PFSK-1 (cell line): ENCODE measurements around the gene MAP4K2.

Experiments
- FOXP2 ChIP-seq: optimal IDR thresholded peaks from 2 replicates; pipeline ENCODE3; 2011; ENCODE audit warnings: borderline replicate concordance, control low read depth, inconsistent platforms; ENCODE audit not compliant: insufficient read depth; ENCODE audit errors: extremely low read length, extremely low read depth
- POLR2AphosphoS5 ChIP-seq: IDR thresholded peaks from 2 replicates; pipeline ENCODE4 v1.6.1; 2012; ENCODE audit warnings: low read depth, mild to moderate bottlenecking, control low read depth, low read length, moderate library complexity
- REST ChIP-seq, 2 experiments: IDR thresholded peaks; 2 replicates each; pipeline versions ENCODE4 v1.6.1 to v1.8.0; 2011 to 2012; ENCODE audit warnings: low read depth in 2 of 2, low read length in 2 of 2, control low read depth in 1 of 2, inconsistent platforms in 1 of 2, mild to moderate bottlenecking in 1 of 2, moderate library complexity in 1 of 2; ENCODE audit not compliant: insufficient read depth in 1 of 2
- SIN3A ChIP-seq: IDR thresholded peaks from 2 replicates; pipeline ENCODE4 v1.6.1; 2012; ENCODE audit warnings: mild to moderate bottlenecking, low read length, moderate library complexity, borderline replicate concordance; ENCODE audit not compliant: insufficient read depth
- TAF1 ChIP-seq: IDR thresholded peaks from 2 replicates; pipeline ENCODE4 v1.6.1; 2012; ENCODE audit warnings: low read length, control low read depth, borderline replicate concordance; ENCODE audit not compliant: insufficient read depth

The MAP4K2 gene

GRCh38 chr11:64839887-64840782 lies 37.1 kb upstream of the MAP4K2 start:
- TF ChIP-seq POLR2AphosphoS5 (no peak), REST (IDR thresholded peaks at IDR 0.05; ENCODE audit: insufficient read depth in 1 of 2, low read depth in 2 of 2, low read length in 2 of 2) (no peak), TAF1 (no peak), SIN3A (no peak), FOXP2 (no peak)

- TF ChIP-seq REST (IDR thresholded peaks at IDR 0.05; ENCODE audit: insufficient read depth in 1 of 2, low read depth in 2 of 2, low read length in 2 of 2) (no peak), FOXP2 (no peak), POLR2AphosphoS5 (no peak), SIN3A (no peak), TAF1 (no peak)
Observed at GRCh38 chr11:64839335-64839734, 36.3 kb upstream of the MAP4K2 start.

GRCh38 chr11:64838600-64839334 lies 35.8 kb upstream of the MAP4K2 start:
- no peak for TF ChIP-seq SIN3A
- no peak for TF ChIP-seq FOXP2

- TF ChIP-seq REST (IDR thresholded peaks at IDR 0.05; ENCODE audit: insufficient read depth in 1 of 2, low read depth in 2 of 2, low read length in 2 of 2): no peak
- no peak for TF ChIP-seq SIN3A
- no peak for TF ChIP-seq POLR2AphosphoS5
- no peak for TF ChIP-seq TAF1
- no peak for TF ChIP-seq FOXP2
Observed at GRCh38 chr11:64837887-64838351, 34.9 kb upstream of the MAP4K2 start.

- TF ChIP-seq TAF1: no peak
- TF ChIP-seq POLR2AphosphoS5: no peak
- no peak for TF ChIP-seq FOXP2
- TF ChIP-seq REST (IDR thresholded peaks at IDR 0.05; ENCODE audit: insufficient read depth in 1 of 2, low read depth in 2 of 2, low read length in 2 of 2): no peak
- no peak for TF ChIP-seq SIN3A
Observed at GRCh38 chr11:64836448-64837072, 33.5 kb upstream of the MAP4K2 start.
